ENCODE results near the gene TSHZ2. TPM values are rescaled to one million over a fixed set of nuclear protein-coding genes. Genes with fewer than 3 reads are reported as not detected.

TSHZ2 gene
- total RNA-seq, 1 donor from 2014 or later, result 4.9 TPM

DNA sequence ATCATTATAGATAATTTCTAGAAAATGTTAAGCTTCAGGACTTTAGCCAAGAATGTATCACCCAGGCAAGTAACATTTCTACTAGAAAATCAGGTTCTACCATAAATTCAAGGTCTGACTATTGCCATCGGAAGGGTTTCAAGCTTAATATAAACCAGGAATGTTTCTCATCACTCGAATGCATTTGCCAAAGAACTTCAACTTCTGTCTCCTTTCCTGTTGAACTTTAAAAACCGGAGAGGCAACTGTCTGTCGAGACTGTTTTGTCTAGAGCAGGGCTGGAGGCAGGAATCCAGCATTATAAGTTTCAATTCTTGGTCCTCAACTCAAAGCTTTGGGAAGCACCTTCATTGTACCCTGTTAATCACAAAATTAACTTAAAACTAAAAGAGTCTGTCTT is 356.8 kb downstream of the TSHZ2 start:
- no peak for ATAC-seq (ENCODE audit: poor library complexity)
- no peak for DNase-seq
- intact Hi-C loops (cut with DNase I), result no loop called here

- DNase-seq (no peak), ATAC-seq (ENCODE audit: poor library complexity) (no peak)
- intact Hi-C loops (cut with DNase I), result no loop called here
These were observed 357.6 kb downstream of the TSHZ2 start for GRCh38 chr20:53329781-53330180.

GRCh38 chr20:53330601-53331140 is 358.5 kb downstream of the TSHZ2 start:
- intact Hi-C loops (cut with DNase I), result no loop called here
- DNase-seq (no peak), ATAC-seq (ENCODE audit: poor library complexity) (no peak)

DNA sequence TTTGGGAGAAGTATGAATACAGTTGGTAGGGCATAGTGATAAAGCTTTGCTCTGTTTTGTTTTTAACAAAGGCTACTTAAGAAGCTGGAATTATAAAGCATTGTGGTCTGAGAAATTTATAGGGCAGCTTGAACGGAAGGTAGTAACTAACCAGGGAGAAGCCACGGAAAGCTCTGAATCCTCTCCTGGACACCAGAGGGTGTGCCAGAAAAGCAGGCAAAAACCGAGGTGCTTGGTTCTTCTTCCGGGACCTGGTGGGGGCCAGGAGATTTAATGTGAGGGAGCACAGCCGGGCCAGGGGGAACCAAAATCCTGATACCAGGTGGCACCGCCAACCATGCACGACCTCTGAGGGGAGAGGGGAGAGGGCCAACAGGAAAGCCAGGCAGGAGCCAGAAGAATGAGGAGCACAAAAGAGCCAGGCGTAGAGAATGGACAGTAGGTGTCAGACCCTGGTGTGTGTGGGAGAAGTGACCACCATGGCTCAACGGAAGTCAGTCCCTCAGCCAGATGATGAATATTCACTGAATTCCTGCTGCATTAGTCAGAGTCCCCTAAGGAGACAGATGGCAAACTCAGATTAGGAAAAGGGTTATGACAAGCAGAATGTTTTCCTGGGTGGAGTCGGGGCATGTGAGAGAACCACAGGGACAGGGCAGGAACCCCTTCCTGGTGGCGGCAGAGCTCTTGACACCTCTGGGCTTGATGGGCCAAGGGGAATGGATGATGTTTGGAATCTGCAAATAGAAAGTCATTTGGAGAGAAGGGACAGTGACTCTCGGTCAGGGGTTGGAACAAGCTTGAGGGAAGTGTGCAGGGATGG is 359.2 kb downstream of the TSHZ2 start:
- DNase-seq, result no peak

GRCh38 chr20:53332022-53332837 is 360.1 kb downstream of the TSHZ2 start:
- ATAC-seq (ENCODE audit: poor library complexity) (no peak), DNase-seq (no peak)
- intact Hi-C loops (cut with DNase I), result no loop called here

More for the DNA sequence above, 359.2 kb downstream of the TSHZ2 start:
- ATAC-seq (ENCODE audit: poor library complexity), result no peak
- intact Hi-C loops (cut with DNase I), result no loop called here

DNA sequence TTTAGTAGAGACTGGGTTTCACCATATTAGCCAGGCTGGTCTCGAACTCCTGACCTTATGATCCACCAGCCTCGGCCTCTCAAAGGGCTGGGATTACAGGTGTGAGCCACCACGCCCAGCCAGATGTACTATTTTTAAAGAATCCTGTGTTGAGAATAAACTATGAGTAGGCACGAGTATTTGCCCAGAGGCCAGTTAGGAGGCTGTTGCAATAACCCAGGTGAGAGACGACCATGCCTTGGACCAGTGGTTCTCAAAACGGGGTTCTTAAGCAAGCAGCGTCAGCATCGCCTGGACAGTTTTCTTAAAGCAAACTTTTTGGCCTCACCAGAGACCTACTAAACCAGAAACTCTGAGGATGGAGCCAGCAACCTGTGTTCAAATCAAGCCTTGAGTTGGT is 362.7 kb downstream of the TSHZ2 start:
- DNase-seq (no peak), ATAC-seq (ENCODE audit: poor library complexity) (no peak)
- intact Hi-C loops (cut with DNase I), result no loop called here

DNA sequence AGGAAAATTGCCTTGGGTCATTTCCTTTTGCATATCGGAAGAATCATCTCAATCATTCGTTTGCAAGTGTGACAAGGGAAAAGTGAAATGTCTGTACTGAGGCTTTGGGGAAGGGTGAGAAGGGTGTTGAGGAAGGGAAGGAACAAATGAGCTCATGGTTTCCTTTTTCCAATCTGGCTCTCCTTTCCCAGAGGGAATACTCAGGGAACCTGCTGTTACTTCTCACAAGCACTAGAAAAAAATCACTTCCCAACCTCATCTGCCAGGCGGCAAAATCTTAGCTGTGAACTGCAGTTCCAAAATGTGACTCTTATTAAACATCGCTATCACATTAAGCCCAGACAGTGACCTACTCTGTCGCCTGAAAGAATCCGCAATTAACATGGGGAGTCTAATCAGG is 363.4 kb downstream of the TSHZ2 start:
- DNase-seq (no peak), ATAC-seq (ENCODE audit: poor library complexity) (no peak)
- intact Hi-C loops (cut with DNase I), result no loop called here

GRCh38 chr20:53336892-53337291 is 364.7 kb downstream of the TSHZ2 start:
- DNase-seq, result no peak
- no peak for ATAC-seq (ENCODE audit: poor library complexity)
- intact Hi-C loops (cut with DNase I), result no loop called here

DNA sequence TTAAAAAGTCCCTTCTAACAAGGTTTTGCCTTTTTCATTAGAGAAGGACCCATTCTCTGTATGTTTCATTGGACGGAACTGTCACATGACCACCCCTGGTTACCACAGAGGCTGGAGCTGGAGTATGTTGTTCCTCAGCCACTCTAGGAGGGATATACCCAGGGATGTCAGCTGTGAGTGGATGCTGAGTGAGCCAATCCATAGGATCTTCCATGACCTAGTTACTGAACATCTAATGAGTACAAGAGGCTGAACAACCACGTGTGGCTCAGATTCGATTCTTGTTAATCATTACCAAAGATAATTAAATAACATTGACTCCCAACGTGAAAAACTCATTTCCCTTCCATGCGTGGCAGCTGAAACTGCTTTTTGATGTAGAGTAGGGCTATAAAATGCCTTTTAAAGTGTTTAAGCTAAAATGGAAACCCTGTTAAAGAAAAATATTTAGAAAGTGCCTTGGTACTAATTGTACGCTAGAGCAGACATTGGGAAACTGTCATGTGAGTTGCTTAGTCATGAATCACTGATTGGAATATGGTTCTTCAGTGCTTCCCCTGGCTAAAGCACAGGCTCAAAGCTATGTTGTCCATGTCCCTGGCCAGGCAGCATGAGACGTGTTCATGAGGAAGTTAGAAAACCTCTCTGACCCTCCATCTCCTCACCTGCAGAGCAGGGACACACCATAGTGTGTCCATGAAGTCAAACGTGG is 365.4 kb downstream of the TSHZ2 start:
- ATAC-seq (ENCODE audit: poor library complexity) (no peak), DNase-seq (no peak)
- intact Hi-C loops (cut with DNase I), result no loop called here

DNA sequence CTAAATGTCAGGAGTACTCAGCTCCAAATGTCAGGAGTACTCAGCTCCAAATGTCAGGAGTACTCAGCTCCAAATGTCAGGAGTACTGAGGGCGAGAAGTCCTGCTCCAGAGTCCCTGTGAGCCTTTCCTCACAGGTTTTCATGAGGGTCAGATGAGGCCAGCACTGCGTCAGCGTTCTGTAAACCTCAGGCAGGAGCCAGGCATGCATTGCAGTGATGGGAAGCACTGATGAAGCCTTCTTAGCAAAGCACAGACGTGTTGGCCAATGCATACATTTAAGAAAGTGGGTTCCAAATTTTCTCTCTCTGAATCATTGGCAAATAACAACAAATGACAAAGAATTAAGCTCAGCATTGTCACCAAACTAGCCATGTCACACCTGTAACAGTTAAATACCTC is 366.6 kb downstream of the TSHZ2 start:
- intact Hi-C loops (cut with DNase I), result no loop called here
- DNase-seq (no peak), ATAC-seq (ENCODE audit: poor library complexity) (no peak)

- DNase-seq (no peak), ATAC-seq (ENCODE audit: poor library complexity) (no peak)
- intact Hi-C loops (cut with DNase I), result no loop called here
These were observed 370.3 kb downstream of the TSHZ2 start for GRCh38 chr20:53342429-53342828.

- DNase-seq (no peak), ATAC-seq (ENCODE audit: poor library complexity) (no peak)
- intact Hi-C loops (cut with DNase I), result no loop called here
These were observed 371.3 kb downstream of the TSHZ2 start for GRCh38 chr20:53343448-53343847.

DNA sequence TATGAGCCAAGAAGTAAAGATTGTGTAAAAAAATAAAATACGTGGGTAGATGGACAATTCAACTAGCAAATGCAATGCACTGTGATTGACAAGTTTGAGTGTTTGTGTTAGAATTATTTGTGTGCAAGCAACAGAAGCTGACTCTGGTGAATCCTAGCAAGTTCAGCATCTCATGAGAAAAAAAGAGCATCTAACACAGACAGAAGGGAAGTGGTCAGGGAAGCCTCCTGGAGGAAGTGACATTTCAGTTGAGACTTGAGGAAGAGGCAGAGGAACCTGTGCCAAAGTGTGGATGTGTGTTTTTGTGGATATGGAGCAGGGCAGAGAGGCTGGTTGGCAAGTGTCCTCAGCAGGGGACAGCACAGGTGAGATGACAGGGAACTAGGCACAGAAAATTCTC is 372.7 kb downstream of the TSHZ2 start:
- intact Hi-C loops (cut with DNase I), result no loop called here
- no peak for ATAC-seq (ENCODE audit: poor library complexity)
- DNase-seq, result no peak

- ATAC-seq (ENCODE audit: poor library complexity) (no peak), DNase-seq (no peak)
- intact Hi-C loops (cut with DNase I), result no loop called here
These were observed 373.6 kb downstream of the TSHZ2 start for GRCh38 chr20:53345536-53346334.

DNA sequence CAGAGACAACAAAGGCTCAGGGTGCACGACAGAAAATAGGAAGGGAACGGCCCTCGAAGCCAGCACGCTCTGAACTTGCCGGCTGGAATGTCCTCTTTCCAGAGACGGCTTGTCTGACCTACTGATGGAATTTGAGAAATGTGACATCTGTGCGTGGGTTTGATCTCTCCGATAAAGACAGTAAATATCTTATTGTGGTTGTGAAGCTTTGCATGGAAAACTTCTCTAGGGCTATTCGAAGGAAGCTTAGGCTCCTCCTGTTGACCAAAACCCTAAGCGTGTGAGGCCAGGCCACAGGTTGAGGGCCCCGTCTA is 374.1 kb downstream of the TSHZ2 start:
- ATAC-seq (ENCODE audit: poor library complexity), result no peak
- intact Hi-C loops (cut with DNase I), result no loop called here
- DNase-seq, result no peak

GRCh38 chr20:53349730-53350129 is 377.6 kb downstream of the TSHZ2 start:
- DNase-seq (no peak), ATAC-seq (ENCODE audit: poor library complexity) (no peak)
- intact Hi-C loops (cut with DNase I), result no loop called here

DNA sequence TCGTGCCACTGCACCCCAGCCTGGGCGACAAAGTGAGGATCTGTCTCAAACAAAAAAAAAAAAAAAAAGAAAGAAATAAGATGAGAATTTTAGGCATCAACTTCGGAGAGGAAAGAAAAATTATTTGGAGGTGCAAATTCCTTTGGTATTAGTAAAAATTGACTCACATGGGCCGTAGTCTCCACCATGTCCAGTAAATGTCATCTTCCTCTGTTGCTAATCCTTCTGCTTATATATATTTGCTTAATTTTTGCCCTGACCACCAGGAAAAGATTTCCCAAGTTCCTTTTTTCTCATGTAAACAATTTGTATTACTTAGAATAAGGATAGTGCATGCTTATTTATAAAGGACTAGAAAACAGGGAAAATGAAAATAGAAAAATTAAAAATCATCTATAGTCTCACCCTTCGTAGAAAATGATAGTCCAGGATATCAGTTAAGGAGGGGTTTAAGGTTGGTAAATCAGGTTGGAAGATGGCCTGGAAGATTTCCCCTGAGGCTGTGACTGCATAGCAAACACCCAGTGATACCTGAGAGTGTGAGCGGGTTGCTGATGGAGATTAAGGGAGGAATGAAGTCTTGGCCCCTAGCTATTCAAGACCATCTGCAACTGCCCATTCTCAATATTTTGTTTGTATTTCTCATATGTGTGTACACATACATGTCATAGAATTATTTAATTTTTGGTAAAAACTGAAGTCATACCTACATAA is 380.7 kb downstream of the TSHZ2 start:
- DNase-seq, result no peak
- no peak for ATAC-seq (ENCODE audit: poor library complexity)
- intact Hi-C loops (cut with DNase I), result no loop called here

DNA sequence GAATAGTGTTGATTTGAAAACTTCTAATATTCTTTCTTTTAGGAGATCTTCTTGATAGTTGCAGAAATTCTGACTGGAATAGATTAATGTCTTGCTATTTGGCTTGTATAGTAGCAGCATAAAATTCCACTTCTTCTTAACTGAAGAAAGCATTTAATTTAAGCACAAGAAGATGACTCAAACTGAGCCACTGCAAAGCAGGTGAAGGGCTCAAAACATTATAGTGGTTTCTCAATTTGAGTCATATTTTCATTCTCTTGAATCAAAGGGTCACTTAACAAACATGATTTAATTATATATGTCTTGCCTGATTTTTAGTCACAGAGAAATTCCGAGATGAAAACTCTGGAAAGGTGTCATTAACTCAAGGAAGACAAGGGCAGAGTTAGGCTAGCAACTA is 382.2 kb downstream of the TSHZ2 start:
- intact Hi-C loops (cut with DNase I), result no loop called here
- ATAC-seq (ENCODE audit: poor library complexity) (no peak), DNase-seq (no peak)

Data from Right ventricle myocardium superior (tissue), 1 donor.